A673 (cell line): ENCODE results near the gene HTR1B.

Experiments used
- EZH2 ChIP-seq: fragments of 200-600 bp; sonication (generic); IDR thresholded peaks from 2 replicates; pipeline ENCODE4 v1.6.1; 2017; ENCODE audit warnings: borderline replicate concordance, low read depth, mild to moderate bottlenecking, mixed read lengths, antibody characterized with exemption, low read length; ENCODE audit not compliant: poor library complexity, severe bottlenecking
- TF ChIP-seq, protein P1 (sequence below): fragments of 300-800, 200-600 bp; sonication (generic); conservative IDR thresholded peaks from 2 replicates; pipeline ENCODE4 v1.5.1; 2017; ENCODE audit warnings: low read depth, mild to moderate bottlenecking, antibody characterized with exemption, low read length, moderate library complexity, mixed read lengths

DNA sequence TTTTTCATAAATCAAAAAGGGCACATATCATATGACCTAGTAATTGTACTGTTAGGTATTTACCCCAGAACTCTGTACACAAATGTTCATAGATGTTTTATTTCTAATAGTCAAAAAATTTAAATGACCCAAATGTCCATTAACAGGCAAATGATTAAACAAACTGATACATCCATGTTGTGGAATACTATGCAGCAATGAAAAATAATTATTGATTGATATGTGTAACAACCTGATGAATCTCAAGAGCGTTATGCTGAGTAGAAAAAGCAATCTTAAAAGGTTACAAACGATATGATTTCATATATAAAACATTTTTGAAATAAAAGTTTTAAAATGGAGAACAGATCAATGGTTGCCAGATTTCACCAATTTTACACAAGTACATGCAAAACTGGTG, 18.1 kb downstream of the HTR1B start:
- TF ChIP-seq, protein P1, sequence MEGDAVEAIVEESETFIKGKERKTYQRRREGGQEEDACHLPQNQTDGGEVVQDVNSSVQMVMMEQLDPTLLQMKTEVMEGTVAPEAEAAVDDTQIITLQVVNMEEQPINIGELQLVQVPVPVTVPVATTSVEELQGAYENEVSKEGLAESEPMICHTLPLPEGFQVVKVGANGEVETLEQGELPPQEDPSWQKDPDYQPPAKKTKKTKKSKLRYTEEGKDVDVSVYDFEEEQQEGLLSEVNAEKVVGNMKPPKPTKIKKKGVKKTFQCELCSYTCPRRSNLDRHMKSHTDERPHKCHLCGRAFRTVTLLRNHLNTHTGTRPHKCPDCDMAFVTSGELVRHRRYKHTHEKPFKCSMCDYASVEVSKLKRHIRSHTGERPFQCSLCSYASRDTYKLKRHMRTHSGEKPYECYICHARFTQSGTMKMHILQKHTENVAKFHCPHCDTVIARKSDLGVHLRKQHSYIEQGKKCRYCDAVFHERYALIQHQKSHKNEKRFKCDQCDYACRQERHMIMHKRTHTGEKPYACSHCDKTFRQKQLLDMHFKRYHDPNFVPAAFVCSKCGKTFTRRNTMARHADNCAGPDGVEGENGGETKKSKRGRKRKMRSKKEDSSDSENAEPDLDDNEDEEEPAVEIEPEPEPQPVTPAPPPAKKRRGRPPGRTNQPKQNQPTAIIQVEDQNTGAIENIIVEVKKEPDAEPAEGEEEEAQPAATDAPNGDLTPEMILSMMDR, result no peak
- TF ChIP-seq EZH2, result no peak
